Measurements from ENCODE around the gene KLHL40.

DNA sequence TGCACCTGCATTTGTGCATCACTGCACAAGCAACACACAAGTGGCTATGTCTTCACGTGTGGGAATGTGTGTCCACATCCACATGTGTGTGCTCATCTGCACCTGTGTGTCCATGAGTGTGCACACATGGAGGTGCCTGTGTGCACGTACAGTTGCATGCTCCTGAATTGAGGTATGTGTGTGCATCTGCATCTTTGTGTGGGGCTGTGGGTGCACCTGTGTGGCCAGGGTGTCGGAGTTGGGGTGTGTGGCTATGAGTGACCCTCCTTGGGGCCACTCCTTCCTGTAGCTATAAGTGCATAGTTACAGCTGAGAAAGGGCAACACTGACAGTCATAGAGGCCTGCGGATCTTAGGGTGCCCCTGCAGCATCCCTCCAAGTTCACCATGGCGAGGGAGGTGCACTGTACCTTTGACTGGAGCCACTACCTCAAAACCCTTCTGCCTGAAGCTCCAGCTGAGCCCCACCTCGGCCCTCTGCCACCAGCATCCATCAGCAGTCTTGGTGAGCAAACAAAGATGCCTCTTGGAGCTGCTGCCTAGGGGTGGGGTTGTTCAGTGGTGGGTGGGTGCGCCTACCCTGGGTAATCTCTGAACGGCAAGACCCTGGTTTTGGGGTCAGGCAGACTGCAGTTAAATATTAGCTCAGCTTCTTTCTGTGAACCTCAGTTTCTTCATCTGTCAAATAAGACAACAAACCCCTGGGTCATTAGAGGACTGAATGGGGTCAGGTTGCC, 22.5 kb downstream of the KLHL40 start:
- no peak for TF ChIP-seq POLR2A (IDR thresholded peaks at IDR 0.05)
- no peak for TF ChIP-seq CTCF (IDR thresholded peaks at IDR 0.05)
